ACC112 (cell line): ENCODE results near the gene RIN3.

Experiments
- H2AFZ ChIP-seq: fragments of 200-600 bp; sonication (generic); one replicate; pipeline ENCODE4 v1.6.0; 2017; ENCODE audit warnings: antibody characterized with exemption, low read length; ENCODE audit not compliant: unreplicated experiment
- H3K27ac ChIP-seq: fragments of 200-600 bp; sonication (generic); 2 replicates; pipeline ENCODE4 v1.5.1; 2014; ENCODE audit warnings: low read depth, mild to moderate bottlenecking, antibody characterized with exemption, low read length, moderate library complexity
- H3K27me3 ChIP-seq: fragments of 200-600 bp; sonication (generic); 2 replicates; pipeline ENCODE4 v1.6.1; 2014; ENCODE audit warnings: mild to moderate bottlenecking, antibody characterized with exemption, low read length, moderate library complexity, mixed read lengths; ENCODE audit not compliant: insufficient read depth
- H3K36me3 ChIP-seq: fragments of 200-600 bp; sonication (generic); 2 replicates; pipeline ENCODE4 v1.6.1; 2016; ENCODE audit warnings: mild to moderate bottlenecking, antibody characterized with exemption, low read length, moderate library complexity, mixed read lengths; ENCODE audit not compliant: insufficient read depth
- H3K4me1 ChIP-seq: fragments of 200-600 bp; sonication (generic); one replicate; pipeline ENCODE4 v1.6.1; 2016; ENCODE audit warnings: low read length, mixed read lengths; ENCODE audit not compliant: insufficient read depth, unreplicated experiment, control insufficient read depth
- H3K4me3 ChIP-seq: fragments of 200-600 bp; sonication (generic); 2 replicates; pipeline ENCODE4 v1.5.1; 2014; ENCODE audit warnings: mild to moderate bottlenecking, low read depth, low read length
- H3K79me2 ChIP-seq: fragments of 200-600 bp; sonication (generic); one replicate; pipeline ENCODE4 v1.6.0; 2016; ENCODE audit warnings: low read length; ENCODE audit not compliant: control insufficient read depth, unreplicated experiment, insufficient read depth

The RIN3 gene

DNA sequence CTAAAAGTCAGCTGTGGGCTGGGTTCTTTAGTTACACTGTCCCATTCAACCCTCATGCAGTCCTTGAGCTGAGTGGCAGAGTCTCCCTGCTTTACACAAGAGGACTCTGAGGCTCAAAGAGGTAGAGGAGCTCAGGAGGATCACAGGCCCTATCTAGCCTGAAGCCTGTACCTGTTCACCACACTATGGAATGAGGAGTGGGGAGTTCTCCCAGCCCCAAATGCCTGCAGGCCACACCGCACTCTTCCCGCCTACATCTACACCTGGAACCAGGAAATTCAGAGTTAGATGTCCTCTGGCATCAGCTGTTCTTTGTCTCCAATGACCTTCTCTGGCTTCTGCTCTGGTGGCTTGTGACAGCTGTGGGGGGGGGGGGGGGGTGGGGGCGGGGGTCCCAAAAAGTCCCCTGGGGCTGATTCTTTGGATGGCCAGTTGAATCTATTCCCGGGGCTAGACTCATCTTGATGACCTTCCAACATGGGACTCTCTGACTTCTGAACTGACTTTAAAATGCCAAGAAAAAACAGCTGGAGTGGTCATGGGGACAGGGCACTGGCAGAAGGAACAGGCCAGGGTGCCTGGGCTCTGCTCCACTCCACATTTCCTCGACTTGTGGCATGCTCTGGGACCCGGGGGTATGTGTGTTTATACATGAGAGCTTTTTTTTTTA lies 30.6 kb downstream of the RIN3 start:
- Histone ChIP-seq H3K36me3 (peaks cover 8% of the 10 kb centered on the region; the same call in 1 of the 2 replicates), H3K4me3 (no peak overlapping the region), H2AFZ (no peak overlapping the region), H3K79me2 (peaks cover 5% of the 10 kb centered on the region), H3K27ac (no peak overlapping the region), H3K4me1 (peaks cover 24% of the 10 kb centered on the region), H3K27me3 (no peaks in the 10 kb centered on the region)

DNA sequence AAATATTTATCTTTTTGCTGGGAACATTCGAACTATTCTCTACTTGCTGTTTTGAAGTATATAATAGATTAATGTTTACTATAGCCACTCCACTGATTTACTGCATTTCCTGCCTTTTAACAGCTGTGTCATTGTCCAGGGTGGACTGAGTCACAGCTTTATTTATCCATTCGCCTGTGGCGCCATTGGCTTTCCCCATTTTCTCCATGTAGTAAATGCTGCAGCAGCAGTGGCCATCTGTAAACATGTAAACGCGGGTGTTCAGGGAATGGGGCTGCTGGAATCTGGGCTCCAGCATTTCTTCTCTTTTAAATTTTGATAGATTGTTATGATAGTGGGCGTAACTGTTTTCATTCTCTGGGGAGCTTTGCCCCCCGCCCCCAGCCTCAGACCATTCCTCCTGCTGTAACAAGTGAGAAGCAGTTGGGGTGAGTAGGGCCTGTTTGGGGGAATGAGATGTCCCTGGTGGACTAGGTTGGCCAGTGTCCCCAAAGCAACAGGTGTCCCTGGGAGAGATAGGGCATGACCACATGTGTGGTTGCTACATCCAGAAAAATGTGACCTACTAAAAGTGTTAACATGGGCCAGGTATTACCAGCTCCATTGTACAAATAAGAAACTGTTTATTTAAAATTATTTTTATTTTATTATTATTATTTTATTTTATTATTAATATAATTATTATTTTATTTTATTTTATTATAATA lies 32.9 kb downstream of the RIN3 start:
- Histone ChIP-seq H3K79me2 (no peaks in the 10 kb centered on the region), H2AFZ (no peak overlapping the region), H3K27ac (no peak overlapping the region)

DNA sequence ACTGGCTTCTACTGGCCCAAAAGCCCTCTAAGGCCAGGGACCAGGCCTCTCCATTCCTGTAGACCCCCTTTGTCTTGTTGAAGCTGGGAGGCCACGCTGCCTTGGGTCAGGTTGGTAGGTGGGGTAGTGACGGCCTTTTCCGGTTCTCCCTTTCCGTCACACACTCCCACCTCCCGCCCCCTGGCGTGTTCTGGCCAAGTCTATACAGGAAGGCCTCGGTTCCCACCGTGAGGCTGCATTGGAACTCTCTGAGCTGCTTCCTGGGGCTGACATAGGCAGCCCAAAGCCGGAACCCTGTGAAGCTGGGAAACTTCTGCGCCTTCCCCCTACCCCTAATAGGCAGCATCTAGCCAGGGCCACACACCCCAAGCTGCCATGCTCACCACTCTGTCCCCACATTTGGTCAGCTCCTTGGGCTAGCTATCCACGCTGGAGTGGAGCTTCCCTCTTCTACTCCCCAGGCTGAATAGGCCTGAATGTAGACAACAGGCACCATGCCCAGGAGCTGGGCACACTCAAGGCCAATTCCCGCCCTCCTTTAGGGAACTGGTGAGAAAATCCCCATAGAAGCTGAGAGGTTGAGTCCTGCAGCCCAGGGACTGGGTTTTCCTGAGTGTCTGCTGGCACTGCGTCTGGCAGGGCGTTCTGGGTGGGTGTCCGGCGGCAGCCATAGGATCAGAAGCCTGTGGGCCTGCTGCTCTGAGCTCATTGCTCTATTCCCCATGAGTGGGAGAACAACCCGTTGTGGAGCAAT lies 35.7 kb downstream of the RIN3 start:
- Histone ChIP-seq H3K79me2 (no peaks in the 10 kb centered on the region), H3K27me3 (no peaks in the 10 kb centered on the region), H3K4me1 (peaks cover 17% of the 10 kb centered on the region), H2AFZ (no peak overlapping the region), H3K4me3 (no peak overlapping the region), H3K27ac (no peak overlapping the region), H3K36me3 (no peaks in the 10 kb centered on the region)

More for the DNA sequence above, 32.9 kb downstream of the RIN3 start:
- peaks cover 6% of the 10 kb centered on the region for H3K4me1 ChIP-seq
- 0 out of 2 replicates have a peak, but pooled peaks cover 3% of the 10 kb centered on the region for H3K36me3 ChIP-seq
- H3K4me3 ChIP-seq: no peak overlapping the region
- no peaks in the 10 kb centered on the region for H3K27me3 ChIP-seq

DNA sequence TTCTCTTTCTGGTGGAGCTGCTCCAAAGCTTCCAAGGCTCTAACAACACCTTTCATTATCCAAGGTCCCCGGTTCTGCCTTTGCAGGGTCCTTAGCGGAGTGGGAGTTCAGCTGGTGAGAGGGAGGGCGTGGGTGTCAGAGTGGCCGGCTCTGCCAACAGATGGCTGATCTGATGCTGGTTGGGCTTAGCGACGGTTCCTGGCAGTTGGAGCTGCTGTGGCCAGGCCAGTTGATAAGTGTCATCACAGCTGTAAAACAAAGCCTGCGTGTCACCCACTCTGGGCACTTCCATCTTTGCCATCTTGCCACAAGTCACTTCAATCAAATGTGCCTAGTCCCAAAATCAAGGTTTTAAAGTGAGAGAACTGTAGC lies 36.3 kb downstream of the RIN3 start:
- Histone ChIP-seq H3K36me3 (no peaks in the 10 kb centered on the region), H3K79me2 (no peaks in the 10 kb centered on the region), H3K4me3 (no peak overlapping the region), H2AFZ (no peak overlapping the region), H3K4me1 (peaks cover 17% of the 10 kb centered on the region), H3K27ac (no peak overlapping the region), H3K27me3 (no peaks in the 10 kb centered on the region)

DNA sequence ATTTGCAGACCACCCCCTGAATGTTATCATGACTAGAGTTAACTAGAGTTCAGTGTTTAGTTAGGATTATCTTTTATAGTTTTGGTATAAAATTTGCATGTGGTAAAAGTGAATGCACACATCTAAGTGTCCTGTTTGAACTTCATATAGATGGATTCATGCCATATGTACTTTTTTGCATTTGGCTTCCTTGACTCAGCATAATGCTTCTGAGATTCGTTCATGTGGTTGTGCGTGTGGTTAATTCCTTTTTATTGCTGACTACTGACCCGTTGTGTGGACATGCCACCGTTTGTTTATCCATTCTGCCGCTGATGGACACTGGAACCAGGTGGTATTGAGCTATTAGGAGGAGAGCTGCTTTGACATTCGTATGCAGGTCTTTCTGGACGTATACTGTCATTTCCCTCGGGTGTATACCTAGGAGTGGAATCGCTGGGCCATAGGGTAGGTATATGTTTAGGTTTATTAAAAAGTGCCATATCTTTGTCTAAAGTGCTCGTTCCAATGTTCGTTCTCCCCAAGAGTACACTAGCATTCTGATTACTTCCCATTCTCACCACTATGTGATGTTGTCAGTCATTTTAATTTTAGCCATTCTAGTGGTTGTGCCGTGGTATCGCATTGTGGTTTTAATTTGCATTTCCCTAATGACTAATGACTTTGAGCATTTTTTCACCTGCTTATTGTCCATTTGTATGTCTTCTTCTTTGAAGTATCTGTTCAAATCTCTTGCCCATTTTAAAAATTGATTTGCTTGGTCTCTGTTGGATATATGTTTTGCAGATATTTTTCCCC lies 37.7 kb downstream of the RIN3 start:
- Histone ChIP-seq H3K4me1 (peaks cover 22% of the 10 kb centered on the region), H3K36me3 (no peaks in the 10 kb centered on the region), H3K27ac (no peak overlapping the region), H3K4me3 (no peak overlapping the region), H3K27me3 (no peaks in the 10 kb centered on the region), H2AFZ (no peak overlapping the region), H3K79me2 (peaks cover 2% of the 10 kb centered on the region)

DNA sequence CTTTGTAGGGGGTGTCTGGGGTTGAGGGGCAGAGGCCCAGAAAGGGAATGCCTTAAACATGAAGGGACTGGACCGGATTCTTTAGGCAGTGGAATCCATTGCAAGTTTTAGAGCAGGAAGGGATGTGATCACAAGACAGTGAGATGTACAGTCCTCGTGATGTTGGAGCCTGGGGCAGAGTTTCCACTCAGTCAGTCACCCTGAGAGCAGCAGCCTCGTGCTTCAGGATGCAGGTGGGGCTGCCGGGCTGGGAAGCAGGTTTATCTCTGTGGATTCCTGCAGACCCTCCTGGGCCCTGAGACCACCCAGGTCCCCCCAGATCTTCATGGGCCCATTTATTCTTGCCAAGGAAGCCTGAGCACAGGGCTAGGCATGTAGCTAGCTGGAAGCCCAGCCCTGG lies 38.5 kb downstream of the RIN3 start:
- H3K4me1 ChIP-seq: peaks cover 26% of the 10 kb centered on the region
- H2AFZ ChIP-seq: no peak overlapping the region
- H3K27me3 ChIP-seq: no peaks in the 10 kb centered on the region
- no peak overlapping the region for H3K4me3 ChIP-seq
- no peaks in the 10 kb centered on the region for H3K36me3 ChIP-seq
- peaks cover 2% of the 10 kb centered on the region for H3K79me2 ChIP-seq
- no peak overlapping the region for H3K27ac ChIP-seq

DNA sequence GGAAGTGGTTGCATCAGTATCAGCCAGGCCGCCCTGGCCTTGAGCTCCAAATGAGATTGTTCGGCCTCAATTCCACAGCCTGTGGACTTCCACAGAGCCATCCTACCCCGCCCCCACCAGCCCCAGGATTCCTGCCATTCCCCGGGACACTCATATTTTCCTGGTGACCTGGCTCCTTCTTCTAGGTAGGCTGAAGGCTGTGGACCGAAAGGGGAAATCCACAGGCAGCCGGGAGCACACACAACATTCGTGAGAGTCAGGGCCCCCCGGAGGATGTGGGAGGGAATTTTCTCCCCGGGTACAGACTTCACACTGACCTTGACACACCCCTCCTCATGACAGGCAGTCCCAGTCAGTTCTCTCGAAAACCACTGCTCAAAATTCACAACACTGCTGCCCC lies 39.9 kb downstream of the RIN3 start:
- no peaks in the 10 kb centered on the region for H3K27me3 ChIP-seq
- 0 out of 2 replicates have a peak overlapping the region, but pooled peaks have one; percentile 18 for H3K27ac ChIP-seq
- no peak overlapping the region for H3K4me3 ChIP-seq
- H2AFZ ChIP-seq: no peak overlapping the region
- peaks cover 2% of the 10 kb centered on the region for H3K79me2 ChIP-seq
- H3K4me1 ChIP-seq: peaks cover 26% of the 10 kb centered on the region
- H3K36me3 ChIP-seq: no peaks in the 10 kb centered on the region

DNA sequence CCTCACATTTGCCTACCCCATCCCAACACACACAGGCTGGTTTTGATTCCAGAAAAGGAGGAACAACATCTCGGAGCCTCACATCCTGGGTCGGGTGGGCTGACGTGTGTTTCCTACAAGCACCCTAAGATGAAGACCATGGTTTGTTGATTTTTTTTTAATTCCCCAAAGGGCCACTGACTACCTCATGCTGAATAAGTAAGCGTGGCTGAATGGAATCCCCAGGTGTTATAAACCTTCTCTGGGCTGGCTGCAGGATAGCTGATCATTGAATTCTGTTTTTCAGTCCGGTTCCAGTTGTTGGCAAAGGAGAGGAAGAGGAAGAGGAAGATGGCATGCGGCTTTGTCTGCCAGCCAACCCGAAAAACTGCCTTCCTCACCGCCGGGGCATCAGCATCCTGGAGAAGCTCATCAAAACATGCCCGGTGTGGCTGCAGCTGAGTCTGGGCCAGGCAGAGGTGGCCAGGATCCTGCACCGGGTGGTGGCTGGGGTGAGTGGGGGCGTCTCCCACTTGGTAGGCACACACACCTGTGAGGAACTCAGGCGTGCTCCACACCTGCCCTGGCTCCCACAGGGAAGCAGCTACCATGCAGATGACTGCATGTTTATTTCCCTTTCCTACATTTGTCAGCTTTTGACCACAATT lies 42.0 kb downstream of the RIN3 start:
- Histone ChIP-seq H3K36me3 (peaks cover 3% of the 10 kb centered on the region; the same call in 1 of the 2 replicates), H3K4me1 (peaks cover 26% of the 10 kb centered on the region), H3K27ac (no peak overlapping the region), H3K27me3 (no peaks in the 10 kb centered on the region), H3K4me3 (no peak overlapping the region), H2AFZ (no peak overlapping the region), H3K79me2 (peaks cover 2% of the 10 kb centered on the region)

DNA sequence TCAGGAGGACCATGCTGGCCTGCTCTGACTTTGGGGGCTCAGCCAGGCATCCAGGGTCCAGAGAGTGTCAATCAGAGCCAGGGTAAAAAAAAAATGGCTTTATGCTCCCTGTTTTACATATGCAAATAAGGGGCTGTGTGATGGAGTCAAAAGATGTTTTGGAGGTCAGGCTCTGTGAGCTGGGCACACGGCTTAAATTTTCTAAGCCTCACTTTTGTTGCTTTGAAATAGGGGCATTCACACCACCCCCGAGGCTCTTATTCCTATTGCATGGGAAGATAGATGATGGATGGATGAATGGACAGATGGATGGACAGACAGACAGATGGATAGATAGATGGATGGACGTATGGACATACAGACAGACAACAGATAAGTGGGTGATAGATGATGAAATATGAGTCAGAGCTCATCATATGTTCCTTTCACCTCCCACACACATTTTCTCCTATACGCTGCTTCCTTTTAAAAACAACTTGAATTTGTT lies 42.7 kb downstream of the RIN3 start:
- Histone ChIP-seq H3K79me2 (peaks cover 2% of the 10 kb centered on the region), H2AFZ (no peak overlapping the region), H3K27me3 (no peaks in the 10 kb centered on the region), H3K36me3 (peaks cover 3% of the 10 kb centered on the region; the same call in 1 of the 2 replicates), H3K4me3 (no peak overlapping the region), H3K27ac (no peak overlapping the region), H3K4me1 (peaks cover 26% of the 10 kb centered on the region)
